ENCODE data around the gene SGPP1. TPM values are rescaled to one million over a fixed set of nuclear protein-coding genes. Genes with fewer than 3 reads are reported as not detected.

SGPP1 gene
- total and polyA plus RNA-seq, 10 of the 15 experiments (the other 5 are each of a cell fraction or from before 2014, with no cell fraction given), result 3.5 to 37.7 (median 25.5) TPM

DNA sequence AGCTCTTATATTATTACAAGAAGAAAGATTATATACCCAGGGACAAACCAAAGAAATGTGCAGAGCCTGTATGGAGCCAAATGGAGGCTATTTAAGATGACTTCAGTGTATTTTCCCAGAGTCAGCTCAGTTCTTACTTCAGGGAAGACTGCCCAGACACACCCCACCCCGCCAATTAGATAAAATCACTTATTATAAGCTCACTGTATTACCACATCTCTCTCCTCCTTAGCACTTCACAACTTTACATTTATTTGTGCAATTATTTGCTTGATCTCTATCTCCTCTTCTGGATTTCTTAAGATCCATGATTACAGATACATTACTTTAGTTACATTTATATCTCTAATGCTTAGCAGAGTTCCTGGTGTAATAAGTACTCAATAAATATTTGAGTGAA lies 61.5 kb downstream of the SGPP1 start (continued):
- TF ChIP-seq ZNF687 (IDR thresholded peaks at IDR 0.05), result no peak
- no peak for TF ChIP-seq HCFC1 (IDR thresholded peaks at IDR 0.05; ENCODE audit: low read length)

DNA sequence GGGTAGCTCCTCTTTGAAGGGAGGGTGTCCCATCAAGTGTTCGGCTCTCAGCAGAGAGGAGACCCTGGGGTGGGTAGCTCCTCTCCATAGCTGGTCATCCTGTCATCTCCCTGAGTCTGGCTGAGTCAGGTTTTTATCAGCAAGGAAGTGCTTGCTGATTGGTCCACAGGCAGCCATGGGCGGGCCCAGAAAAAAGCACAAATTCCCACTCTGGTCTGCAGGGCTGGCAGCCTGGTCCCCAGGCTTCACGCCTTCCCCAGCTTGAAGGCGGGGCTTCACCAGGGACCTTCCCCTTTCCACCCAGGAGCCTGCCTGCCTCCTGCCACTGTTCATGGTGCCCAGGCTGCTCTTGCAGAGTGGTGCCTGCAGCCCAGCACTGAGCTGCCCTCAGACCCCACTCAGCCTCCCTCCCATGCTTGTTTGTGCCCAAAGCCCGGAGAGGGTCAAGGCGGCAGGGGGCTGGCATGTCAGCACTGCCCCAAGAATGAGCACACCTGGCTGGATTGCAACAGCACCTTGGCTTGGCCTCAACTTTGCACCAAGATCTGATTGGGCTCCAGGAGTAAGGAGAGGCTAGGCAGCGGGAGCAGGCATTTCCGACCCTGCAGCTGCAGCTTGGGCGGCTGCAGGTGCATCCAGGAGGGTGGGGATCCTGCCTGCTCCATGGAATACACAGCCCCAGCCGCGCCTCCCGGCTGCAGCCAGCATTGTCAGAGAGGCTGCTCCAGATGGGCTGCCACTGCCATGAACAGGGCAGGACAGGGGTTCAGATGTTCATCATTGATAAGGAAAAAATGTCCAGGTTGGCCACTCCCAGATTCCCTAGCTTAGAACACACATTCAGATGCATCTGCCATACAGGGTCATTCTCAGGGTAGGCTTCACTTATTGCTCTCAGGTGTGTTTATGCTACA lies 64.2 kb downstream of the SGPP1 start:
- Histone ChIP-seq H3K9ac (ENCODE audit: control insufficient read depth, insufficient read depth, low read length) (no peak overlapping the region), H3K27me3 (replicated peaks in 1 of 2; ENCODE audit: control insufficient read depth in 2 of 2, insufficient read depth in 2 of 2, low read length in 1 of 2) (no peaks in the 10 kb centered on the region), H3K36me3 (ENCODE audit: control insufficient read depth in 2 of 2, insufficient read depth in 2 of 2, low read length in 1 of 2) (no peaks in the 10 kb centered on the region), H3K4me3 (no peak overlapping the region), H3K9me3 (replicated peaks; ENCODE audit: control insufficient read depth, insufficient read depth, low read length) (no peaks in the 10 kb centered on the region), H3K4me2 (ENCODE audit: control insufficient read depth, insufficient read depth) (no peak overlapping the region), H3K4me1 (ENCODE audit: control insufficient read depth, insufficient read depth, low read length) (no peaks in the 10 kb centered on the region), H2AFZ (ENCODE audit: control insufficient read depth, low read depth, low read length) (no peak overlapping the region), H3K27ac (ENCODE audit: control insufficient read depth, insufficient read depth) (no peak overlapping the region), H3K79me2 (ENCODE audit: control insufficient read depth, insufficient read depth, low read length) (no peaks in the 10 kb centered on the region), H4K20me1 (ENCODE audit: control insufficient read depth, insufficient read depth) (no peaks in the 10 kb centered on the region)
- ChIA-PET CTCF (interaction anchor here (0.6 to 1.3 kb wide), 2 partner anchors 22 to 29 kb away, joined by 3 to 4 read pairs; no protein-coding TSS in a partner anchor), RAD21 (ENCODE audit: unreplicated experiment) (interaction anchor here (1.7 kb wide), 1 partner anchor 14 kb away, joined by 5 read pairs; no protein-coding TSS in a partner anchor), POLR2A (interaction anchor here (1.0 to 1.4 kb wide), 2 partner anchors 16 to 47 kb away, joined by 3 to 4 read pairs; no protein-coding TSS in a partner anchor), SMC1A (ENCODE audit: uncharacterized antibody, unreplicated experiment) (interaction anchor here (0.7 to 2.0 kb wide), 4 partner anchors 14 to 115 kb away, joined by 3 to 5 read pairs (median 4); no protein-coding TSS in a partner anchor)
- peak; percentile 35; the same call in 2 of the 3 replicates for ATAC-seq
- in situ Hi-C loops (cut with MboI), result no loop called here
- intact Hi-C loops (cut with micrococcal nuclease; ENCODE audit: unreplicated experiment), result no loop called here
- BruUV-seq (replicated peaks), result no TSS peak
- DNase-seq (ENCODE audit: low read depth, low spot score), result no peak
- WGBS (ENCODE audit: insufficient coverage, insufficient replicate concordance, low lambda C conversion rate, missing lambda C conversion rate), result 94% methylated on average over 12 of the region's 12 CpGs
- FAIRE-seq, result no peak
- TF ChIP-seq ESRRA (IDR thresholded peaks at IDR 0.05; ENCODE audit: low read length), result no peak
- TF ChIP-seq, protein P1, sequence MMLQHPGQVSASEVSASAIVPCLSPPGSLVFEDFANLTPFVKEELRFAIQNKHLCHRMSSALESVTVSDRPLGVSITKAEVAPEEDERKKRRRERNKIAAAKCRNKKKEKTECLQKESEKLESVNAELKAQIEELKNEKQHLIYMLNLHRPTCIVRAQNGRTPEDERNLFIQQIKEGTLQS (IDR thresholded peaks at IDR 0.05; ENCODE audit: borderline replicate concordance, extremely low read depth, low read depth, low read length), result no peak
- TF ChIP-seq MYC (IDR thresholded peaks at IDR 0.05; ENCODE audit: insufficient read depth, insufficient read length, insufficient replicate concordance, low read length, severe bottlenecking), result no peak
- TF ChIP-seq SUZ12 (IDR thresholded peaks at IDR 0.05; ENCODE audit: unreplicated experiment), result no peak
- TF ChIP-seq, protein P2, sequence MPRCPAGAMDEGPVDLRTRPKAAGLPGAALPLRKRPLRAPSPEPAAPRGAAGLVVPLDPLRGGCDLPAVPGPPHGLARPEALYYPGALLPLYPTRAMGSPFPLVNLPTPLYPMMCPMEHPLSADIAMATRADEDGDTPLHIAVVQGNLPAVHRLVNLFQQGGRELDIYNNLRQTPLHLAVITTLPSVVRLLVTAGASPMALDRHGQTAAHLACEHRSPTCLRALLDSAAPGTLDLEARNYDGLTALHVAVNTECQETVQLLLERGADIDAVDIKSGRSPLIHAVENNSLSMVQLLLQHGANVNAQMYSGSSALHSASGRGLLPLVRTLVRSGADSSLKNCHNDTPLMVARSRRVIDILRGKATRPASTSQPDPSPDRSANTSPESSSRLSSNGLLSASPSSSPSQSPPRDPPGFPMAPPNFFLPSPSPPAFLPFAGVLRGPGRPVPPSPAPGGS (IDR thresholded peaks at IDR 0.05; ENCODE audit: borderline replicate concordance, insufficient read depth, low read depth, low read length, poor library complexity, severe bottlenecking), result no peak
- no peak for TF ChIP-seq E2F4 (IDR thresholded peaks at IDR 0.05; ENCODE audit: low read depth, low read length)
- no peak for TF ChIP-seq ZBED1 (IDR thresholded peaks at IDR 0.05; ENCODE audit: borderline replicate concordance)
- no peak for TF ChIP-seq SMAD1 (IDR thresholded peaks at IDR 0.05; ENCODE audit: low read depth, partially characterized antibody)
- TF ChIP-seq CHD1 (IDR thresholded peaks at IDR 0.05; ENCODE audit: low read depth, low read length), result no peak
- TF ChIP-seq MAX (IDR thresholded peaks at IDR 0.05; ENCODE audit: low read depth, low read length), result no peak
- TF ChIP-seq FOXK2 (IDR thresholded peaks at IDR 0.05), result no peak
